HepG2 (cell line): ENCODE results near the gene MDM4. TPM values are rescaled to one million over a fixed set of nuclear protein-coding genes. Genes with fewer than 3 reads are reported as not detected.

Experiments
- AHR ChIP-seq: IDR thresholded peaks from 2 replicates; pipeline ENCODE4 v1.6.1; 2018; ENCODE audit warnings: missing genetic modification reagents, missing compliant biosample characterization
- ATM ChIP-seq: fragments of 450-650 bp; IDR thresholded peaks from 2 replicates; pipeline ENCODE4 v1.7.1; 2017; ENCODE audit warnings: mild to moderate bottlenecking, borderline replicate concordance
- BCL6 ChIP-seq: IDR thresholded peaks from 2 replicates; pipeline ENCODE4 v1.6.1; 2016; ENCODE audit warnings: missing genetic modification reagents, missing compliant biosample characterization
- CHD2 ChIP-seq: IDR thresholded peaks from 2 replicates; pipeline ENCODE4 v1.6.1; 2011; ENCODE audit warnings: low read depth, low read length, improper control_type of control experiment
- FOXJ3 ChIP-seq: sonication (generic); formaldehyde crosslinking; IDR thresholded peaks from 2 replicates; pipeline ENCODE4 v1.4.0; 2020; ENCODE audit warnings: missing genetic modification reagents, mild to moderate bottlenecking, borderline replicate concordance
- HNRNPH1 ChIP-seq: fragments of 200-400 bp; formaldehyde crosslinking; optimal IDR thresholded peaks from 2 replicates; pipeline ENCODE3; 2017; ENCODE audit warnings: mild to moderate bottlenecking, low read depth, low read length
- HNRNPLL ChIP-seq: fragments of 200-400 bp; formaldehyde crosslinking; IDR thresholded peaks from 2 replicates; pipeline ENCODE4 v1.6.1; 2017; ENCODE audit warnings: mild to moderate bottlenecking, low read depth, low read length; ENCODE audit not compliant: poor library complexity, severe bottlenecking
- JDP2 ChIP-seq: sonication (generic); formaldehyde crosslinking; IDR thresholded peaks from 2 replicates; pipeline ENCODE4 v1.8.1; 2022; ENCODE audit warnings: missing genetic modification reagents, borderline replicate concordance
- KAT7 ChIP-seq: IDR thresholded peaks from 2 replicates; pipeline ENCODE4 v1.6.1; 2018; ENCODE audit warnings: borderline replicate concordance, missing compliant biosample characterization
- MBD4 ChIP-seq: IDR thresholded peaks from 2 replicates; pipeline ENCODE4 v1.6.1; 2012; ENCODE audit warnings: low read length, inconsistent platforms, borderline replicate concordance
- MYC ChIP-seq: sonication (generic); formaldehyde crosslinking; IDR thresholded peaks from 2 replicates; pipeline ENCODE4 v1.9.0; 2021; ENCODE audit warnings: missing genetic modification reagents, borderline replicate concordance
- PHF5A ChIP-seq: IDR thresholded peaks from one replicate; pipeline ENCODE4 v1.6.1; 2018; ENCODE audit warnings: low read depth, missing genetic modification reagents; ENCODE audit not compliant: unreplicated experiment
- RBAK ChIP-seq: sonication (generic); formaldehyde crosslinking; IDR thresholded peaks from 2 replicates; pipeline ENCODE4 v1.5.1; 2020; ENCODE audit warnings: mild to moderate bottlenecking, missing genetic modification reagents
- SALL1 ChIP-seq: sonication (generic); formaldehyde crosslinking; IDR thresholded peaks from 2 replicates; pipeline ENCODE4 v1.8.0; 2022; ENCODE audit warnings: mild to moderate bottlenecking, missing genetic modification reagents
- SMC3 ChIP-seq: IDR thresholded peaks from 2 replicates; pipeline ENCODE4 v1.6.1; 2011; ENCODE audit warnings: low read length, improper control_type of control experiment
- STAT6 ChIP-seq: sonication (generic); formaldehyde crosslinking; IDR thresholded peaks from 2 replicates; pipeline ENCODE4 v1.4.0; 2020; ENCODE audit warnings: missing genetic modification reagents, mild to moderate bottlenecking, borderline replicate concordance
- TOPORS ChIP-seq: sonication (generic); formaldehyde crosslinking; IDR thresholded peaks from 2 replicates; pipeline ENCODE4 v1.8.0; 2023; ENCODE audit warnings: mild to moderate bottlenecking, missing genetic modification reagents
- ZFP37 ChIP-seq: sonication (generic); formaldehyde crosslinking; IDR thresholded peaks from 2 replicates; pipeline ENCODE4 v1.4.0; 2020; ENCODE audit warnings: missing genetic modification reagents, borderline replicate concordance
- ZIK1 ChIP-seq: sonication (generic); formaldehyde crosslinking; IDR thresholded peaks from 2 replicates; pipeline ENCODE4 v1.5.0; 2020; ENCODE audit warnings: mild to moderate bottlenecking, low read depth, missing genetic modification reagents, borderline replicate concordance
- ZNF232 ChIP-seq: sonication (generic); formaldehyde crosslinking; IDR thresholded peaks from 2 replicates; pipeline ENCODE4 v1.4.0; 2020; ENCODE audit warnings: missing genetic modification reagents, borderline replicate concordance
- ZNF44 ChIP-seq: sonication (generic); formaldehyde crosslinking; IDR thresholded peaks from 2 replicates; pipeline ENCODE4 v1.5.1; 2020; ENCODE audit warnings: mild to moderate bottlenecking, missing genetic modification reagents
- ZNF446 ChIP-seq: sonication (generic); formaldehyde crosslinking; IDR thresholded peaks from 2 replicates; pipeline ENCODE4 v1.5.0; 2020; ENCODE audit warnings: mild to moderate bottlenecking, missing genetic modification reagents
- ZNF496 ChIP-seq: sonication (generic); formaldehyde crosslinking; IDR thresholded peaks from 2 replicates; pipeline ENCODE4 v1.8.1; 2023; ENCODE audit warnings: mild to moderate bottlenecking, moderate library complexity, missing genetic modification reagents; ENCODE audit not compliant: insufficient replicate concordance
- ZXDC ChIP-seq: sonication (generic); formaldehyde crosslinking; IDR thresholded peaks from 2 replicates; pipeline ENCODE4 v1.5.0; 2020; ENCODE audit warnings: mild to moderate bottlenecking, missing genetic modification reagents
- polyA plus RNA-seq, 8 experiments: library from polyadenylated mRNA; depleted of rRNA in 3 of 8; stranded (reverse) in 7 of 8; unstranded in 1 of 8; fragments of >200 nt; fragmentation: Illumina TruSeq in 4 of 8; extraction: Trizol in 4 of 8; gene quantifications; 2 replicates each; pipeline versions ENCODE4 v1.2.1 to v1.2.3, GENCODE V29; 2011 to 2016; ENCODE audit warnings: low read depth in 4 of 8, missing spikeins in 1 of 8, mixed read lengths in 1 of 8; ENCODE audit not compliant: insufficient read depth in 1 of 8
- total RNA-seq, 5 experiments: library from RNA; depleted of rRNA; stranded (reverse); fragments of >200 nt; fragmentation: Illumina TruSeq; extraction: Trizol; gene quantifications; 2 replicates each; pipeline ENCODE4 v1.2.3, GENCODE V29; 2016; ENCODE audit warnings: low read depth in 1 of 5
- TF ChIP-seq, protein P1 (sequence below): sonication (generic); formaldehyde crosslinking; IDR thresholded peaks from 2 replicates; pipeline ENCODE4 v1.5.0; 2020; ENCODE audit warnings: mild to moderate bottlenecking, missing genetic modification reagents

MDM4 gene
- total and polyA plus RNA-seq, 2 of the 13 experiments (the other 11 are each of a cell fraction or from before 2014, with no cell fraction given), result 14.9 to 19.0 TPM

DNA sequence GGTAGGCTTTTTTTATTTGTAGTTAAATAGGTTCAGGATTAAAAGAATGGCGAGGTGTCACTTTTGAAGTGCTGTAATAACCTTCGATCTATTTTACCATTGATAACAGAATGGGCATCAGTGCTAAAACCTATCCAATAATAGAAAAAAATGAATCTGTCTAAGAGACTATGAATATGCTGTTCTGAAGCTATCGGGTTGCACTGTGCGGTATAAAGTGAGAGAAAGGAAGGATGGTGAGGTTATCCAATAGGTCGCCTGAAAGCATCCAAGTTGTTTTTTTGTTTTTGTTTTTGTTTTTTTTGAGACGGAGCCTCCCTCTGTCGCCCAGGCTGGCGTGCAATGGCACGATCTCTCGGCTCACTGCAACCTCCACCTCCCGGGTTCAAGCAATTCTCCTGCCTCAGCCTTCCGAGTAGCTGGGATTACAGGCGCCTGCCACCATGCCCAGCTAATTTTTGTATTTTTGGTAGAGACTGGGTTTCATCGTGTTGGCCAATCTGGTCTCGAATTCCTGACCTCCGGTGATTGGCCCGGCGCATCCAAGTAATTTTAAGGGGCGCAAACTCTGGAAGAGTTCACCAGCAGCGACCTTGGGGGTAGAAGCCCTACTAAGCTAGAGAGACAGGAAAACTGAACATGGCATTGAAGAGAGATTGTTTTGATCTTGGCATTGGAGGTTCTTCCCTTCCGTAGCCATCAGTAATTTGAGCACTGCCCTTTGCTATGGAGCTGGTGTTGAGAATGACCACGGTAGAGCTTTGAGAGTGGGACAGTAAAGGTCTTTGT, 8.7 kb upstream of the MDM4 start (continued):
- TF ChIP-seq, protein P1, sequence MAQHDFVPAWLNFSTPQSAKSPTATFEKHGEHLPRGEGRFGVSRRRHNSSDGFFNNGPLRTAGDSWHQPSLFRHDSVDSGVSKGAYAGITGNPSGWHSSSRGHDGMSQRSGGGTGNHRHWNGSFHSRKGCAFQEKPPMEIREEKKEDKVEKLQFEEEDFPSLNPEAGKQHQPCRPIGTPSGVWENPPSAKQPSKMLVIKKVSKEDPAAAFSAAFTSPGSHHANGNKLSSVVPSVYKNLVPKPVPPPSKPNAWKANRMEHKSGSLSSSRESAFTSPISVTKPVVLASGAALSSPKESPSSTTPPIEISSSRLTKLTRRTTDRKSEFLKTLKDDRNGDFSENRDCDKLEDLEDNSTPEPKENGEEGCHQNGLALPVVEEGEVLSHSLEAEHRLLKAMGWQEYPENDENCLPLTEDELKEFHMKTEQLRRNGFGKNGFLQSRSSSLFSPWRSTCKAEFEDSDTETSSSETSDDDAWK (CRISPR knock-in tag), result no peak
- TF ChIP-seq JDP2 (CRISPR knock-in tag), result no peak
- no peak for TF ChIP-seq SALL1
- no peak for TF ChIP-seq ZNF496 (CRISPR knock-in tag)
- TF ChIP-seq STAT6 (CRISPR knock-in tag), result no peak
- TF ChIP-seq ZFP37, result 0 out of 2 replicates have a peak, but pooled peaks have one; percentile 32
- TF ChIP-seq MBD4, result no peak
- TF ChIP-seq MYC (CRISPR knock-in tag), result no peak
- no peak for TF ChIP-seq CHD2
- TF ChIP-seq FOXJ3 (CRISPR knock-in tag), result 0 out of 2 replicates have a peak, but pooled peaks have one; percentile 30
- TF ChIP-seq ZXDC (CRISPR knock-in tag), result no peak
- TF ChIP-seq HNRNPH1, result no peak
- TF ChIP-seq ZNF44 (CRISPR knock-in tag), result no peak
- no peak for TF ChIP-seq AHR
- no peak for TF ChIP-seq KAT7 (CRISPR knock-in tag)
- TF ChIP-seq TOPORS, result no peak
- no peak for TF ChIP-seq ATM
- peak; percentile 4 for TF ChIP-seq PHF5A (CRISPR knock-in tag)
- no peak for TF ChIP-seq RBAK (CRISPR knock-in tag)
- TF ChIP-seq SMC3, result no peak
- TF ChIP-seq BCL6 (CRISPR knock-in tag), result 0 out of 2 replicates have a peak, but pooled peaks have one; percentile 0
- no peak for TF ChIP-seq ZIK1 (CRISPR knock-in tag)
- no peak for TF ChIP-seq ZNF446
- TF ChIP-seq ZNF232 (CRISPR knock-in tag), result no peak
- no peak for TF ChIP-seq HNRNPLL
